HFFc6 (cell line): ENCODE results near the gene OPCML. TPM values are rescaled to one million over a fixed set of nuclear protein-coding genes. Genes with fewer than 3 reads are reported as not detected.

Experiments used
- DNase-seq: peaks from one replicate; pipeline ENCODE4 v3.0.0-alpha.2; 2018
- H3K27ac Mint-ChIP-seq: 2 replicates; pipeline ENCODE4 v1.8.0; 2020; ENCODE audit warnings: mild to moderate bottlenecking, mixed read lengths
- H3K27me3 Mint-ChIP-seq: 2 replicates; pipeline ENCODE4 v1.8.0; 2021; ENCODE audit warnings: mild to moderate bottlenecking, moderate library complexity, mixed read lengths; ENCODE audit not compliant: insufficient read depth
- H3K36me3 Mint-ChIP-seq: 2 replicates; pipeline ENCODE4 v1.8.0; 2021; ENCODE audit warnings: low read depth, mixed read lengths
- H3K4me1 Mint-ChIP-seq: 2 replicates; pipeline ENCODE4 v1.8.0; 2020; ENCODE audit warnings: low read depth, mixed read lengths
- H3K4me3 Mint-ChIP-seq: 2 replicates; pipeline ENCODE4 v1.8.0; 2020; ENCODE audit warnings: mild to moderate bottlenecking, moderate library complexity, mixed read lengths
- H3K9me3 Mint-ChIP-seq: 2 replicates; pipeline ENCODE4 v1.8.0; 2020; ENCODE audit warnings: mild to moderate bottlenecking, mixed read lengths
- CTCF ChIP-seq: fragments of 200-600 bp; sonication (generic); IDR thresholded peaks from 2 replicates; pipeline ENCODE4 v1.5.0; 2021; ENCODE audit warnings: antibody characterized with exemption, mild to moderate bottlenecking
- total RNA-seq, 6 experiments: library from RNA; stranded (reverse); fragmentation: NEBNext Ultra II Directional; extraction: Animal tissue kit (Norgen Biotek cat#: 25700); gene quantifications; 2 replicates in 1 of 6; 3 replicates in 5 of 6; pipeline ENCODE4 v1.2.3, GENCODE V29; 2021

OPCML gene
- total RNA-seq, 6 experiments from 2014 or later = 0.11 to 1.7 (median 0.33) TPM

GRCh38 chr11:132969892-132970291 lies 562.4 kb downstream of the OPCML start:
- TF ChIP-seq CTCF = no peak
- H3K4me1 Mint-ChIP-seq = no peaks in the 10 kb centered on the region
- no peak for DNase-seq
- peaks cover 15% of the 10 kb centered on the region; the same call in 1 of the 2 replicates for H3K27me3 Mint-ChIP-seq
- peaks cover 6% of the 10 kb centered on the region; the same call in 1 of the 2 replicates for H3K9me3 Mint-ChIP-seq
- H3K4me3 Mint-ChIP-seq = no peak overlapping the region
- no peaks in the 10 kb centered on the region for H3K36me3 Mint-ChIP-seq
- H3K27ac Mint-ChIP-seq = no peak overlapping the region

GRCh38 chr11:132962041-132962440 lies 570.3 kb downstream of the OPCML start:
- H3K4me3 Mint-ChIP-seq = peak overlapping the region; percentile 45
- no peak overlapping the region; the same call in 1 of the 2 replicates for H3K27ac Mint-ChIP-seq
- peaks cover 15% of the 10 kb centered on the region for H3K4me1 Mint-ChIP-seq
- H3K27me3 Mint-ChIP-seq = peaks cover 14% of the 10 kb centered on the region; the same call in 1 of the 2 replicates
- peaks cover 7% of the 10 kb centered on the region; the same call in 1 of the 2 replicates for H3K9me3 Mint-ChIP-seq
- TF ChIP-seq CTCF = no peak
- no peaks in the 10 kb centered on the region for H3K36me3 Mint-ChIP-seq
- peak; percentile 74 for DNase-seq

- H3K4me1 Mint-ChIP-seq = peaks cover 15% of the 10 kb centered on the region
- no peak overlapping the region for H3K4me3 Mint-ChIP-seq
- no peaks in the 10 kb centered on the region for H3K36me3 Mint-ChIP-seq
Observed at GRCh38 chr11:132961453-132961852, 570.8 kb downstream of the OPCML start.

GRCh38 chr11:132960273-132961078 lies 571.8 kb downstream of the OPCML start:
- Mint-ChIP-seq H3K27ac (no peak overlapping the region), H3K4me1 (peaks cover 15% of the 10 kb centered on the region), H3K27me3 (peaks cover 11% of the 10 kb centered on the region; the same call in 1 of the 2 replicates), H3K9me3 (peaks cover 7% of the 10 kb centered on the region; the same call in 1 of the 2 replicates), H3K4me3 (no peak overlapping the region), H3K36me3 (no peaks in the 10 kb centered on the region)
- DNase-seq = no peak
- no peak for TF ChIP-seq CTCF

More at GRCh38 chr11:132961453-132961852, 570.8 kb downstream of the OPCML start:
- Mint-ChIP-seq H3K9me3 (peaks cover 7% of the 10 kb centered on the region; the same call in 1 of the 2 replicates), H3K27me3 (peaks cover 14% of the 10 kb centered on the region; the same call in 1 of the 2 replicates), H3K27ac (no peak overlapping the region; the same call in 1 of the 2 replicates)
- no peak for TF ChIP-seq CTCF
- no peak for DNase-seq

- no peak for TF ChIP-seq CTCF
- Mint-ChIP-seq H3K27ac (no peak overlapping the region), H3K9me3 (no peaks in the 10 kb centered on the region; the same call in 1 of the 2 replicates), H3K4me3 (no peak overlapping the region), H3K4me1 (peaks cover 15% of the 10 kb centered on the region), H3K36me3 (no peaks in the 10 kb centered on the region), H3K27me3 (peaks cover 8% of the 10 kb centered on the region; the same call in 1 of the 2 replicates)
- DNase-seq = no peak
Observed at GRCh38 chr11:132959693-132960092, 572.6 kb downstream of the OPCML start.
